ENCODE results near the gene RHAG.
"Not testable (repeated sequence)": the region's sequence is repeated elsewhere in the genome, so short reads cannot be mapped to it uniquely, and the experiment has no call there.

Gene RHAG

DNA sequence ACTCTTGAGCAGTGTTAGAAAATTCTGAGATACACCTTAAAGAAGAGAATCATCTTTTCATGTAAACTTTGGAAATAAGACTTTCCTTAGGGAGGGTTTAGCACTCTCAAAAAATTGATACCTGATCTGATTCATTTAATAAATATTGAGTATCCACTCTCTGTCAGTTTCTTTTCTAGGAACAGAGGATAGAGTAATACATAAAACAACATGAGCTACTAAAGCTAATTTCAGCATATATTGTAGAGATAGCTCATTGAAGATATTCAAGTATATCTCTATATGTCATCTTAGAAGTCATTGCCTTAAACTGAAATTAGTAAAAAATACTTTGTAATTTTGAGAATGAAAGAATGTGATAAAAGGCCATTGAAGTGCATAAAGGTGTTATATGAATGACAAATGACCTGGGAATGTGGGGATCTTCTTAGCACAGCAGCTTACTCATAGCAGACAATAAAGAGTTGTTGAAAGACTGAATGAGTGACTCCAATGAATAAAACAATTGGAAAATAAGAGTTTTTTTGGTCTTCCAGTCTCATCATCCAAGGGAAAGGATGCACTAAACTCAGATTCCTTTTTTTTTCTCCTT lies 29.2 kb downstream of the RHAG start:
- POLR2A ChIA-PET (ENCODE audit: low non-redundant PET) = no interaction called here
- TF ChIP-seq, protein P1, sequence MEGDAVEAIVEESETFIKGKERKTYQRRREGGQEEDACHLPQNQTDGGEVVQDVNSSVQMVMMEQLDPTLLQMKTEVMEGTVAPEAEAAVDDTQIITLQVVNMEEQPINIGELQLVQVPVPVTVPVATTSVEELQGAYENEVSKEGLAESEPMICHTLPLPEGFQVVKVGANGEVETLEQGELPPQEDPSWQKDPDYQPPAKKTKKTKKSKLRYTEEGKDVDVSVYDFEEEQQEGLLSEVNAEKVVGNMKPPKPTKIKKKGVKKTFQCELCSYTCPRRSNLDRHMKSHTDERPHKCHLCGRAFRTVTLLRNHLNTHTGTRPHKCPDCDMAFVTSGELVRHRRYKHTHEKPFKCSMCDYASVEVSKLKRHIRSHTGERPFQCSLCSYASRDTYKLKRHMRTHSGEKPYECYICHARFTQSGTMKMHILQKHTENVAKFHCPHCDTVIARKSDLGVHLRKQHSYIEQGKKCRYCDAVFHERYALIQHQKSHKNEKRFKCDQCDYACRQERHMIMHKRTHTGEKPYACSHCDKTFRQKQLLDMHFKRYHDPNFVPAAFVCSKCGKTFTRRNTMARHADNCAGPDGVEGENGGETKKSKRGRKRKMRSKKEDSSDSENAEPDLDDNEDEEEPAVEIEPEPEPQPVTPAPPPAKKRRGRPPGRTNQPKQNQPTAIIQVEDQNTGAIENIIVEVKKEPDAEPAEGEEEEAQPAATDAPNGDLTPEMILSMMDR (conservative IDR thresholded peaks at IDR 0.05; ENCODE audit: low read depth) = peak; percentile 55
- CTCF ChIA-PET = interaction anchor here (0.7 kb wide), 2 partner anchors 15 to 1338 kb away, joined by 3 to 4 read pairs; no protein-coding TSS in a partner anchor
- no peak overlapping the region for H3K27ac ChIP-seq
- peak; percentile 34 for DNase-seq (ENCODE audit: low spot score)

DNA sequence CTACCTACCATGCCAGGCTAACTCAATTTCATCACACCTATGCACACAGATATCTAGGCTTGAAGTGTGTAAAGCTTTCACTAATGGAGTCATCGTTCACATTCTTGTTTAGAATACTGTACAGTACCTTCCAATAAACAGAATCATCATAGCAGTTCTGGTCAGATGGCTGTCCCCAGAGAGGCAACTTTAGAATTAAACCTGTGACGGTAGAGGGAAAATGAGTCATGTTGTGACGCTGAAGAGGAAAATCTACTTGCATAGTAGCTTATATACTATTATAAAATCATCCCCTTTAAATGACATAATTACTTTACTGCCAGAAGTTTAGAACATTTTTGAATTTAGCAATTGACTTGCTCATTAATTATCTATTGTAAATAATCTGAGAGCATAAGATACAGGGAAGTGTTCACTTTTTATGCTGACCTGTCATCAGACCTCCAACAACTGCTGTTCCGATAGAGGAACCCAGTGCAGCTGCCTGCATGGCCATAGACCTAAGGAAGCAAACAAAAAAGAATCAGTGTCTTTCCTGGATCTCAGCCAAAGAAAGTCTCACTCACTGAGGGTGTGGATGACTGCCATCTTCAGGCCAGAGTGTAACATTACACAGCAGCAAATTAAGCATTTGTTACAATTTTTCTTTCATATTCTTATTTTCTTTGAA lies 29.8 kb downstream of the RHAG start:
- ChIA-PET POLR2A (ENCODE audit: low non-redundant PET) (no interaction called here), CTCF (interaction anchor here (0.5 to 0.8 kb wide), 8 partner anchors 10 to 1803 kb away, joined by 3 to 5 read pairs (median 4); no protein-coding TSS in a partner anchor)
- TF ChIP-seq, protein P1 (conservative IDR thresholded peaks at IDR 0.05; ENCODE audit: low read depth) = peak; percentile 89
- peak; percentile 73 for DNase-seq (ENCODE audit: low spot score)
- no peak overlapping the region for H3K27ac ChIP-seq

DNA sequence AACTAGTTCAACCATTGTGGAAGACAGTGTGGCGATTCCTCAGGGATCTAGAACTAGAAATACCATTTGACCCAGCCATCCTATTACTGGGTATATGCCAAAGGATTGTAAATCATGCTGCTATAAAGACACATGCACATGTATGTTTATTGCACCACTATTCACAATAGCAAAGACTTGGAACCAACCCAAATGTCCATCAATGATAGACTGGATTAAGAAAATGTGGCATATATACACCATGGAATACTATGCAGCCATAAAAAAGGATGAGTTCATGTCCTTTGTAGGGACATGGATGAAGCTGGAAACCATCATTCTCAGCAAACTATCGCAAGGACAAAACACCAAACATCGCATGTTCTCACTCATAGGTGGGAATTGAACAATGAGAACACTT lies 32.6 kb downstream of the RHAG start:
- DNase-seq (ENCODE audit: low spot score); CTCF ChIA-PET; POLR2A ChIA-PET (ENCODE audit: low non-redundant PET): not testable (repeated sequence)

DNA sequence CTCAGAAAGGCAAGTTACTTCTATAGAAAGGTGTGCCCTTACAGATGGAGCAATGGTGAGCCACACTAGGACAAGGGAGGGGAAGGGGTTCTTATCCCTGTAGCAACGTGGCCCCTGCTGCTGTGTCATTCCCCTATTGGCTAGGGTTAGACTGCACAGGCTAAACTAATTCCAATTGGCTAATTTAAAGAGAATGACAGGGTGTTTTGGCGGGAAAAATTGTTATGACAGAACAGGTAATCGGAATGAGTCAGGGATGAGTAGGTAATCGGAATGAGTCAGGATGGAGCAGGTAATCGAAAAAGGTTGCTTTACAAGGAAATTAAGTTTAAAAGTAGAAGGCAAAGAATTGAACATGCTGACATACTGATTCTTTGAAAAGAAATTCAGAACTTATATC lies 49.4 kb downstream of the RHAG start:
- H3K27ac ChIP-seq; DNase-seq (ENCODE audit: low spot score); CTCF ChIA-PET; POLR2A ChIA-PET (ENCODE audit: low non-redundant PET): not testable (repeated sequence)

More for the DNA sequence above, 32.6 kb downstream of the RHAG start:
- not testable (repeated sequence) for H3K27ac ChIP-seq

DNA sequence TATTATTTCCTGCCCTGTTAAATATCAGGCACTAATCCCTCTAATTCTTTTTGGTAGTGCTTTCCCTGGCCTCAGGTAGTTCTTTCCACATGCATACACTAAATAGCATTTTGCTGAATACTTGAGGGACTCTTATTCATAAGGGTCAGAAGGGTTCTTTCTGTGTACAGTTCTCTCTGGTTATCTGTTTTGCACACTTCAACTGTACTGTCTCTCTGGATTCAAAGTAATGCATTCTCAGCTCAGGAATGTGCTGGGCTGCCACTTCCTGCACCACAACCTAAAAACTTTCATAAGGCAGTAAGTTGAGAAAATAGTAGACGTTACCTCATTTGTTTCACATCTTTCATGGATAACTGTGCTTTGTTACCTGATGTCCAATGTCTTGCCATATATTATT lies 54.1 kb downstream of the RHAG start:
- ChIA-PET POLR2A (ENCODE audit: low non-redundant PET) (no interaction called here), CTCF (no interaction called here)
- H3K27ac ChIP-seq = no peak overlapping the region
- TF ChIP-seq, protein P1 (conservative IDR thresholded peaks at IDR 0.05; ENCODE audit: low read depth) = no peak
- no peak for DNase-seq (ENCODE audit: low spot score)

DNA sequence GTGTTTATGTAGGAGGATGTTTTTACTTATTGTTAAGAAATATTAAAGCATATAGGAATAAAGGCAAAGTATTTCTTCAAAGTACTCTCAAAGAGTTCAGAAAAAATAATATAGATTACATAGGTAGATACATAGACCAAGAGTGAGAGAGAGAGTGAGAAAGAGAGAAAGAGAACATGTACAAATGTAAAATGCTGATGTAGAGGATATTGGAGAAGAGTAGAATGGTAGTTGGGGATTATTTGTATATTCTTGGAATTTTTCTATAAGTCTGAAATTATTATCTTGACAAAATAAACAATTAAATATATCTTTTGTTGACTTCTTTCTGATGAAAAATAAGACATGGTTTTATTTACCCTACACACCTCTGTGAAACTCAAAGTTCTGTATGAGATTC lies 57.0 kb downstream of the RHAG start:
- POLR2A ChIA-PET (ENCODE audit: low non-redundant PET) = no interaction called here
- no peak for DNase-seq (ENCODE audit: low spot score)
- CTCF ChIA-PET = no interaction called here
- TF ChIP-seq, protein P1 (conservative IDR thresholded peaks at IDR 0.05; ENCODE audit: low read depth) = no peak
- H3K27ac ChIP-seq = no peak overlapping the region

DNA sequence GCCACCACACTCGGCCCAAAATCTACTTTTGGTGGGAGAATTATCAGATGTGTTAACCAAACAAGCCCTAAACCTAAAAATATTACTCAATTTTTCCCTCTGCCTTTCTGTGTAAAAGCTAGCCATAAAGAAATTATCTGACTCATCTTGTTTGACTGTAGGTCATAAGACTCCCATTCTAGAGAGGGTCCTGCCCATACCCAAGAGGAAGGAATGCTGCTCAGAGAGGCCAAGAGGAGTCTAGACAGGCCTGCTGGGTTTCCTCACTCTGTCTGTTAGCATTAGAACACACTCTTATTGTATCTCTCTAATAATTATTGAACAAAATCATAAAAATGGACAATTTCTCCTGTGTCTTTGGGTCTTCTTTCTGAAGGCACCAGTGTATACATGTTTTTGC lies 60.0 kb downstream of the RHAG start:
- ChIA-PET POLR2A (ENCODE audit: low non-redundant PET) (no interaction called here), CTCF (no interaction called here)
- H3K27ac ChIP-seq = peak overlapping the region; percentile 67
- TF ChIP-seq, protein P1 (conservative IDR thresholded peaks at IDR 0.05; ENCODE audit: low read depth) = no peak
- no peak for DNase-seq (ENCODE audit: low spot score)

All from RWPE1 (cell line).